LNCAP (cell line): ENCODE results near the gene MZB1.

ENCODE experiments used
- CTCF ChIP-seq: fragments of 450-650 bp; IDR thresholded peaks from 2 replicates; pipeline ENCODE4 v1.5.1; 2017; ENCODE audit warnings: mild to moderate bottlenecking

MZB1 gene

GRCh38 chr5:139389701-139390638 is at the start of gene MZB1:
Gene MZB1 (minus strand): TSS chr5:139389913. CDS start chr5:139389856, 57 bp downstream.
- no peak for TF ChIP-seq CTCF

- no peak for TF ChIP-seq CTCF
Observed at GRCh38 chr5:139439013-139439903, 49.5 kb upstream of the MZB1 start, which contains the start of gene DNAJC18. Gene DNAJC18 (minus strand): TSS chr5:139439525. CDS start chr5:139439445, 80 bp downstream.

GRCh38 chr5:139438707-139439012 is 48.9 kb upstream of the MZB1 start:
- TF ChIP-seq CTCF, result no peak

- TF ChIP-seq CTCF, result no peak
Observed at GRCh38 chr5:139435676-139436075, 46.0 kb upstream of the MZB1 start.

- TF ChIP-seq CTCF, result no peak
Observed at GRCh38 chr5:139431706-139432105, 42.0 kb upstream of the MZB1 start.

- TF ChIP-seq CTCF, result no peak
Observed at GRCh38 chr5:139430015-139430414, 40.3 kb upstream of the MZB1 start.

- TF ChIP-seq CTCF, result no peak
Observed at GRCh38 chr5:139426203-139426885, 36.6 kb upstream of the MZB1 start.
